ENCODE measurements around the gene HOXC13. TPM values are rescaled to one million over a fixed set of nuclear protein-coding genes. Genes with fewer than 3 reads are reported as not detected.

The HOXC13 gene
- total and polyA plus RNA-seq, 2 experiments from 2014 or later, result 0.10 TPM; not detected in 1

GRCh38 chr12:53963005-53963404 lies 24.4 kb downstream of the HOXC13 start:
- H3K27me3 ChIP-seq (ENCODE audit: insufficient read depth), result peaks cover 100% of the 10 kb centered on the region
- Mint-ChIP-seq H3K36me3 (ENCODE audit: low read depth) (no peaks in the 10 kb centered on the region; the same call in 2 of the 3 replicates), H3K27ac (no peak overlapping the region), H3K27me3 (ENCODE audit: insufficient read depth, low read depth, poor library complexity) (peaks cover 100% of the 10 kb centered on the region), H3K9me3 (no peaks in the 10 kb centered on the region; the same call in none of the 3 replicates), H3K4me1 (peaks cover 19% of the 10 kb centered on the region), H3K4me3 (no peak overlapping the region)
- H3K4me1 ChIP-seq (ENCODE audit: insufficient read depth), result peaks cover 18% of the 10 kb centered on the region
- no peak overlapping the region for H3K4me2 ChIP-seq
- peaks cover 53% of the 10 kb centered on the region for H3F3A ChIP-seq (replicated peaks; ENCODE audit: low read depth)
- H3K79me2 ChIP-seq (replicated peaks; ENCODE audit: insufficient read depth), result no peaks in the 10 kb centered on the region
- no peak for ATAC-seq
- peaks cover 62% of the 10 kb centered on the region for H4K20me1 ChIP-seq (replicated peaks; ENCODE audit: insufficient read depth)
- no peak for DNase-seq (ENCODE audit: low spot score)
- no peak overlapping the region for H3K4me3 ChIP-seq
- no peak overlapping the region for H2AFZ ChIP-seq
- no peaks in the 10 kb centered on the region for H3K9me2 ChIP-seq (ENCODE audit: insufficient read depth)
- H3K27ac ChIP-seq (ENCODE audit: low read depth), result no peak overlapping the region
- TF ChIP-seq STAT1 (IDR thresholded peaks at IDR 0.05; ENCODE audit: unreplicated experiment), result no peak
- TF ChIP-seq JUNB (IDR thresholded peaks at IDR 0.05; ENCODE audit: unreplicated experiment), result no peak
- TF ChIP-seq, protein P1, sequence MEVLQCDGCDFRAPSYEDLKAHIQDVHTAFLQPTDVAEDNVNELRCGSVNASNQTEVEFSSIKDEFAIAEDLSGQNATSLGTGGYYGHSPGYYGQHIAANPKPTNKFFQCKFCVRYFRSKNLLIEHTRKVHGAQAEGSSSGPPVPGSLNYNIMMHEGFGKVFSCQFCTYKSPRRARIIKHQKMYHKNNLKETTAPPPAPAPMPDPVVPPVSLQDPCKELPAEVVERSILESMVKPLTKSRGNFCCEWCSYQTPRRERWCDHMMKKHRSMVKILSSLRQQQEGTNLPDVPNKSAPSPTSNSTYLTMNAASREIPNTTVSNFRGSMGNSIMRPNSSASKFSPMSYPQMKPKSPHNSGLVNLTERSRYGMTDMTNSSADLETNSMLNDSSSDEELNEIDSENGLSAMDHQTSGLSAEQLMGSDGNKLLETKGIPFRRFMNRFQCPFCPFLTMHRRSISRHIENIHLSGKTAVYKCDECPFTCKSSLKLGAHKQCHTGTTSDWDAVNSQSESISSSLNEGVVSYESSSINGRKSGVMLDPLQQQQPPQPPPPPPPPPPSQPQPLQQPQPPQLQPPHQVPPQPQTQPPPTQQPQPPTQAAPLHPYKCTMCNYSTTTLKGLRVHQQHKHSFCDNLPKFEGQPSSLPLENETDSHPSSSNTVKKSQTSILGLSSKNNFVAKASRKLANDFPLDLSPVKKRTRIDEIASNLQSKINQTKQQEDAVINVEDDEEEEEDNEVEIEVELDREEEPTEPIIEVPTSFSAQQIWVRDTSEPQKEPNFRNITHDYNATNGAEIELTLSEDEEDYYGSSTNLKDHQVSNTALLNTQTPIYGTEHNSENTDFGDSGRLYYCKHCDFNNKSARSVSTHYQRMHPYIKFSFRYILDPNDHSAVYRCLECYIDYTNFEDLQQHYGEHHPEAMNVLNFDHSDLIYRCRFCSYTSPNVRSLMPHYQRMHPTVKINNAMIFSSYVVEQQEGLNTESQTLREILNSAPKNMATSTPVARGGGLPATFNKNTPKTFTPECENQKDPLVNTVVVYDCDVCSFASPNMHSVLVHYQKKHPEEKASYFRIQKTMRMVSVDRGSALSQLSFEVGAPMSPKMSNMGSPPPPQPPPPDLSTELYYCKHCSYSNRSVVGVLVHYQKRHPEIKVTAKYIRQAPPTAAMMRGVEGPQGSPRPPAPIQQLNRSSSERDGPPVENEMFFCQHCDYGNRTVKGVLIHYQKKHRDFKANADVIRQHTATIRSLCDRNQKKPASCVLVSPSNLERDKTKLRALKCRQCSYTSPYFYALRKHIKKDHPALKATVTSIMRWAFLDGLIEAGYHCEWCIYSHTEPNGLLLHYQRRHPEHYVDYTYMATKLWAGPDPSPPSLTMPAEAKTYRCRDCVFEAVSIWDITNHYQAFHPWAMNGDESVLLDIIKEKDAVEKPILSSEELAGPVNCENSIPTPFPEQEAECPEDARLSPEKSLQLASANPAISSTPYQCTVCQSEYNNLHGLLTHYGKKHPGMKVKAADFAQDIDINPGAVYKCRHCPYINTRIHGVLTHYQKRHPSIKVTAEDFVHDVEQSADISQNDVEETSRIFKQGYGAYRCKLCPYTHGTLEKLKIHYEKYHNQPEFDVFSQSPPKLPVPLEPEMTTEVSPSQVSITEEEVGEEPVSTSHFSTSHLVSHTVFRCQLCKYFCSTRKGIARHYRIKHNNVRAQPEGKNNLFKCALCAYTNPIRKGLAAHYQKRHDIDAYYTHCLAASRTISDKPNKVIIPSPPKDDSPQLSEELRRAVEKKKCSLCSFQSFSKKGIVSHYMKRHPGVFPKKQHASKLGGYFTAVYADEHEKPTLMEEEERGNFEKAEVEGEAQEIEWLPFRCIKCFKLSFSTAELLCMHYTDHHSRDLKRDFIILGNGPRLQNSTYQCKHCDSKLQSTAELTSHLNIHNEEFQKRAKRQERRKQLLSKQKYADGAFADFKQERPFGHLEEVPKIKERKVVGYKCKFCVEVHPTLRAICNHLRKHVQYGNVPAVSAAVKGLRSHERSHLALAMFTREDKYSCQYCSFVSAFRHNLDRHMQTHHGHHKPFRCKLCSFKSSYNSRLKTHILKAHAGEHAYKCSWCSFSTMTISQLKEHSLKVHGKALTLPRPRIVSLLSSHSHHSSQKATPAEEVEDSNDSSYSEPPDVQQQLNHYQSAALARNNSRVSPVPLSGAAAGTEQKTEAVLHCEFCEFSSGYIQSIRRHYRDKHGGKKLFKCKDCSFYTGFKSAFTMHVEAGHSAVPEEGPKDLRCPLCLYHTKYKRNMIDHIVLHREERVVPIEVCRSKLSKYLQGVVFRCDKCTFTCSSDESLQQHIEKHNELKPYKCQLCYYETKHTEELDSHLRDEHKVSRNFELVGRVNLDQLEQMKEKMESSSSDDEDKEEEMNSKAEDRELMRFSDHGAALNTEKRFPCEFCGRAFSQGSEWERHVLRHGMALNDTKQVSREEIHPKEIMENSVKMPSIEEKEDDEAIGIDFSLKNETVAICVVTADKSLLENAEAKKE (CRISPR knock-in tag; IDR thresholded peaks at IDR 0.05), result no peak
- TF ChIP-seq, protein P2, sequence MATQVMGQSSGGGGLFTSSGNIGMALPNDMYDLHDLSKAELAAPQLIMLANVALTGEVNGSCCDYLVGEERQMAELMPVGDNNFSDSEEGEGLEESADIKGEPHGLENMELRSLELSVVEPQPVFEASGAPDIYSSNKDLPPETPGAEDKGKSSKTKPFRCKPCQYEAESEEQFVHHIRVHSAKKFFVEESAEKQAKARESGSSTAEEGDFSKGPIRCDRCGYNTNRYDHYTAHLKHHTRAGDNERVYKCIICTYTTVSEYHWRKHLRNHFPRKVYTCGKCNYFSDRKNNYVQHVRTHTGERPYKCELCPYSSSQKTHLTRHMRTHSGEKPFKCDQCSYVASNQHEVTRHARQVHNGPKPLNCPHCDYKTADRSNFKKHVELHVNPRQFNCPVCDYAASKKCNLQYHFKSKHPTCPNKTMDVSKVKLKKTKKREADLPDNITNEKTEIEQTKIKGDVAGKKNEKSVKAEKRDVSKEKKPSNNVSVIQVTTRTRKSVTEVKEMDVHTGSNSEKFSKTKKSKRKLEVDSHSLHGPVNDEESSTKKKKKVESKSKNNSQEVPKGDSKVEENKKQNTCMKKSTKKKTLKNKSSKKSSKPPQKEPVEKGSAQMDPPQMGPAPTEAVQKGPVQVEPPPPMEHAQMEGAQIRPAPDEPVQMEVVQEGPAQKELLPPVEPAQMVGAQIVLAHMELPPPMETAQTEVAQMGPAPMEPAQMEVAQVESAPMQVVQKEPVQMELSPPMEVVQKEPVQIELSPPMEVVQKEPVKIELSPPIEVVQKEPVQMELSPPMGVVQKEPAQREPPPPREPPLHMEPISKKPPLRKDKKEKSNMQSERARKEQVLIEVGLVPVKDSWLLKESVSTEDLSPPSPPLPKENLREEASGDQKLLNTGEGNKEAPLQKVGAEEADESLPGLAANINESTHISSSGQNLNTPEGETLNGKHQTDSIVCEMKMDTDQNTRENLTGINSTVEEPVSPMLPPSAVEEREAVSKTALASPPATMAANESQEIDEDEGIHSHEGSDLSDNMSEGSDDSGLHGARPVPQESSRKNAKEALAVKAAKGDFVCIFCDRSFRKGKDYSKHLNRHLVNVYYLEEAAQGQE (IDR thresholded peaks at IDR 0.05; ENCODE audit: unreplicated experiment), result no peak
- TF ChIP-seq POLR2AphosphoS5 (IDR thresholded peaks at IDR 0.05; ENCODE audit: low read depth), result no peak
- no peaks in the 10 kb centered on the region; the same call in 1 of the 2 replicates for H3K36me3 ChIP-seq (ENCODE audit: insufficient read depth)

All from GM23338 (cell line).